A673 (cell line): ENCODE results near the gene GPR89B. TPM values are rescaled to one million over a fixed set of nuclear protein-coding genes. Genes with fewer than 3 reads are reported as not detected.
"Not testable (repeated sequence)": the region's sequence is repeated elsewhere in the genome, so short reads cannot be mapped to it uniquely, and the experiment has no call there.

Experiments
- BruUV-seq: library from RNA; stranded (reverse); fragments of 400-500 nt; replicated peaks from 2 replicates; lab custom pipeline; 2021; lab: Mats Ljungman, UMichigan
- CTCF ChIA-PET: fragments of 300-600 bp; sonication (Branson Sonifier 250); formaldehyde crosslinking; loops from one replicate; lab custom pipeline; 2022; ENCODE audit warnings: antibody characterized with exemption; lab: Charles Lee
- POLR2A ChIA-PET: fragments of 300-600 bp; sonication (Branson Sonifier 250); formaldehyde crosslinking; loops from one replicate; lab custom pipeline; 2022; ENCODE audit warnings: antibody characterized with exemption; ENCODE audit not compliant: low non-redundant PET; lab: Charles Lee
- DNase-seq: peaks from one replicate; pipeline ENCODE4 v3.0.0-alpha.2; 2015; ENCODE audit warnings: low spot score
- H3K27ac ChIP-seq: fragments of 200-600 bp; sonication (generic); 2 replicates; pipeline ENCODE4 v1.5.1; 2016; ENCODE audit warnings: mixed run types, low read depth, mild to moderate bottlenecking, mixed read lengths, antibody characterized with exemption, low read length; ENCODE audit not compliant: poor library complexity, severe bottlenecking
- H3K27me3 ChIP-seq: fragments of 200-600 bp; sonication (generic); replicated peaks from 2 replicates; pipeline ENCODE4 v1.6.1; 2017; ENCODE audit warnings: mixed run types, low read depth, mild to moderate bottlenecking, mixed read lengths, antibody characterized with exemption, low read length; ENCODE audit not compliant: insufficient read depth, poor library complexity
- H3K36me3 ChIP-seq: fragments of 200-600 bp; sonication (generic); 2 replicates; pipeline ENCODE4 v1.6.1; 2016; ENCODE audit warnings: mixed run types, mild to moderate bottlenecking, mixed read lengths, antibody characterized with exemption, low read length; ENCODE audit not compliant: insufficient read depth, poor library complexity, severe bottlenecking
- H3K4me1 ChIP-seq: fragments of 200-600 bp; sonication (generic); 2 replicates; pipeline ENCODE4 v1.6.1; 2017; ENCODE audit warnings: mixed run types, mild to moderate bottlenecking, mixed read lengths, antibody characterized with exemption, low read length; ENCODE audit not compliant: insufficient read depth, poor library complexity, severe bottlenecking
- H3K4me3 ChIP-seq: fragments of 200-600 bp; sonication (generic); 2 replicates; pipeline ENCODE4 v1.5.1; 2016; ENCODE audit warnings: low read depth, mixed run types, mild to moderate bottlenecking, mixed read lengths, low read length; ENCODE audit not compliant: poor library complexity, severe bottlenecking
- H3K9me3 ChIP-seq: fragments of 200-600 bp; sonication (generic); 2 replicates; pipeline ENCODE4 v1.6.1; 2016; ENCODE audit warnings: mixed run types, low read depth, mild to moderate bottlenecking, mixed read lengths, antibody characterized with exemption, low read length; ENCODE audit not compliant: poor library complexity, severe bottlenecking
- intact Hi-C: fragments of 100-400 bp; cut with micrococcal nuclease; formaldehyde crosslinking; loops from one replicate; pipeline ENCODE4 v1.10.0; 2022; ENCODE audit not compliant: unreplicated experiment
- total RNA-seq: library from RNA; stranded (reverse); gene quantifications from 2 replicates; pipeline ENCODE4 v1.2.3, GENCODE V29; 2021

Gene GPR89B
- total RNA-seq, 1 experiment from 2014 or later = 11.5 TPM

- BruUV-seq, DNase-seq, H3K36me3 ChIP-seq, POLR2A ChIA-PET, intact Hi-C loops, H3K27ac ChIP-seq, CTCF ChIA-PET, H3K4me1 ChIP-seq, H3K27me3 ChIP-seq, H3K4me3 ChIP-seq, H3K9me3 ChIP-seq: not testable (repeated sequence)
Observed at GRCh38 chr1:148032690-148033089, 104.5 kb downstream of the GPR89B start.

DNA sequence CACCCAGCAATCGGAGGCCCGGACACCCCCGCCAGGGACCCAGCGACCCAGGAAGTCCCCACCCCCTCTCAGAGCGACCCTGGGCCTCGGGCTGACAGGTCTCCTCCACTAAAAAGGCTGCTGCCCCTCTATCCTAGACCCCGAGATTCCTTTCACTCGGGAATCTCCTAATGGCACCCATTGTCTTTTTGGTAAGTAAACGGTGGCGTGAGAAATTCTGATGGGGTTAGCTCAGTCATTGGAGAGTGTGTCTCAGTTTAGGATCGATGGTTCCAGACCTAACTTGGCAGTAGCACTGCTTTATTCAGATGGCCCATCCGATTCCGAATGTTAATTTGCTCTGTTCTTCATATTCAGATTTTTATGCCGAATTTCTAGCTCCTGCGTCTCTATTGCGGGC is 104.9 kb downstream of the GPR89B start:
- H3K9me3 ChIP-seq, H3K4me1 ChIP-seq, DNase-seq, POLR2A ChIA-PET, H3K27ac ChIP-seq, H3K4me3 ChIP-seq, H3K36me3 ChIP-seq, intact Hi-C loops, BruUV-seq, H3K27me3 ChIP-seq, CTCF ChIA-PET: not testable (repeated sequence)

DNA sequence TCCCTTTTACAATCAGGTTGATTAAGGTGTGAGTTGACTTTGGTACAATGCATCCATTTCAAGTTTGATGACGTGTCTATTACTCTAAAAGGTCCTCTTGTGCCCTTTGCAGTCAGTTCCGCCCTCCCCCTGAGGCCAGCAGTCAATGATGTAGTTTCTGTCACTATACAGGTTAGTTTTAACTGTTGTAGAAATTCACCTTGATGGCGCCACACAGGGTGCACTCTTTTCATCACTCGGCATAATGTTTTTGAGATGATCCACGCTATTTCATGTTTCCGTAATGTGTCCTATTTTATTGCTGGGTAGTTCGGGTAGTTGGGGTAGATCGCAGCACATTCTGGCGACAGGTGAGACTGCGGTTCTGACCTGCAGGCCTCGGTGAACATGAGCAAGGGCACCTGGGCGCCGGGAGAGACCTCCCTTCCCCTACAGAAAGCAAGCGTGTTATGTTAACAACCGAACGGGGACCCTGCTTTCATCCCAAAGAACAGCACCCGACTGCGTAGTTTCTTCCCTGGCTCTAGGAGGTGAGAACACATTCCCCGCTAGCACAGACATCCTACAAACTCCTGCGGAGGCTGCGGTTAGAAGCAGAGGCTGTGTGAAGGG is 109.7 kb downstream of the GPR89B start:
- intact Hi-C loops, H3K27ac ChIP-seq, H3K36me3 ChIP-seq, CTCF ChIA-PET, BruUV-seq, H3K27me3 ChIP-seq, H3K9me3 ChIP-seq, POLR2A ChIA-PET, DNase-seq, H3K4me1 ChIP-seq: not testable (repeated sequence)
- peak overlapping the region; percentile 33 for H3K4me3 ChIP-seq

DNA sequence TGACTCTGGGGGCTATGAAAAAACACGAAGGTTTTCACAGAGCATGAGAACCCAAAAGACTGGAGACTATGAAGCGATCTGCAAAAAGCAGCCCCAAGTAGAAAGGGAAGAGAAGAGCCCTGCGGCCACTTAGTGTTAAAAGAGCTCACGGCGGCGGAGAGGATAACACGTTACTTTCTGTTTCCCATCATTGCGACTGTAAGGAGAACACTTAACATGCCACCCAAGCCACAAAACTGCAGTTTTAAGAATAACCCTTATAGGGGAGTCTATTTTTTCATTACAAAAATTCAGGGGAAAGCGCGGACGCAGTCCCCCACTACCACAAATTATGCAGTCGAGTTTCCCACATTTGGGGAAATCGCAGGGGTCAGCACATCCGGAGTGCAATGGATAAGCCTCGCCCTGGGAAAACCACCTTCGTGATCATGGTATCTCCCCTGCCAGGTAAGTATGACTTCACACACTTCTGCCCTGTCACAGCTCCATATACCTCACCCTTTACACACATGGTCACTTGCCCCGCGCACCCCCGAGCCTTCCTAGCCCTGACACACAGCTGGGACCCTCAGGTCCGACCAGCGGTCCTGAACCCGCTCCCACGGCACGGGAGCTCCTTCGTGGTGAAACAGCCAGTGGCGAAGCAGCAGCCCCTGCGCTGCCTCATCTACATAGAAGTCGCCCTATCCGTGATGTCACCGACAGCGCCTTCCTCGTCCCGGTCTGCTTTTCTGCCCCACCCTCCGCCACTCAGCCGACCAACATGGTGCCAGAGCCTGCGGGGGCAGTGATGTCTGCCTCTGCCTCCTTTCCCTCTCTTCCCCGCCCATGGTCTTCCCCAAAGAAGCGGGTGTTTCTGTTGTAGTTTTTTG is 110.5 kb downstream of the GPR89B start:
- BruUV-seq = TSS peak; percentile 100
- H3K27me3 ChIP-seq, H3K27ac ChIP-seq, H3K4me1 ChIP-seq, H3K36me3 ChIP-seq, H3K9me3 ChIP-seq, CTCF ChIA-PET, intact Hi-C loops: not testable (repeated sequence)
- POLR2A ChIA-PET = interaction anchor here (0.5 to 0.6 kb wide), 2 partner anchors 296 to 364 kb away, joined by 3 read pairs; no protein-coding TSS in a partner anchor
- H3K4me3 ChIP-seq = peak overlapping the region; percentile 33
- peak; percentile 86 for DNase-seq

Other genes with a start within 250 kb of the GPR89B start
- 0.28 TPM in 1 of 2 replicates, not detected in the other for gene GJA5, start 167.8 kb upstream of the GPR89B start, total RNA-seq
- gene GJA8, start 25.6 kb upstream of the GPR89B start, total RNA-seq = not detected in 2 replicates
- gene NBPF11, start 223.9 kb downstream of the GPR89B start, total RNA-seq = 14.1 and 14.4 TPM in 2 replicates